Neural progenitor cell (in vitro differentiated cells): ENCODE measurements around the gene EPDR1. TPM values are rescaled to one million over a fixed set of nuclear protein-coding genes. Genes with fewer than 3 reads are reported as not detected.
A peak's percentile ranks its signal among the peaks of the same experiment; 100 is the strongest.

Experiments used
- DNase-seq: peaks from one replicate; pipeline ENCODE4 v3.0.0-alpha.2; 2016; ENCODE audit warnings: low spot score
- H2AFZ ChIP-seq: fragments of 200-600 bp; sonication (generic); replicated peaks from 2 replicates; pipeline ENCODE4 v1.6.1; 2016; ENCODE audit warnings: antibody characterized with exemption
- H3F3A ChIP-seq: fragments of 200-600 bp; sonication (generic); 2 replicates; pipeline ENCODE4 v1.6.1; 2016; ENCODE audit warnings: antibody characterized with exemption, low read depth
- H3K27ac ChIP-seq: fragments of 200-600 bp; sonication (generic); 2 replicates; pipeline ENCODE4 v1.5.1; 2016; ENCODE audit warnings: mild to moderate bottlenecking
- H3K27me3 ChIP-seq: fragments of 200-600 bp; sonication (generic); 2 replicates; pipeline ENCODE4 v1.6.1; 2016; ENCODE audit warnings: mild to moderate bottlenecking, moderate library complexity
- H3K36me3 ChIP-seq: fragments of 200-600 bp; sonication (generic); 2 replicates; pipeline ENCODE4 v1.5.1; 2016
- H3K4me1 ChIP-seq: fragments of 200-600 bp; sonication (generic); 2 replicates; pipeline ENCODE4 v1.6.1; 2016; ENCODE audit warnings: mixed run types
- H3K4me2 ChIP-seq: fragments of 200-600 bp; sonication (generic); 2 replicates; pipeline ENCODE4 v1.6.1; 2016
- H3K4me3 ChIP-seq: fragments of 200-600 bp; sonication (generic); 2 replicates; pipeline ENCODE4 v1.5.1; 2016
- H3K79me2 ChIP-seq: fragments of 200-600 bp; sonication (generic); 2 replicates; pipeline ENCODE4 v1.6.1; 2016; ENCODE audit warnings: low read depth
- H3K9ac ChIP-seq: fragments of 200-600 bp; sonication (generic); 2 replicates; pipeline ENCODE4 v1.6.1; 2016
- H3K9me3 ChIP-seq: fragments of 200-600 bp; sonication (generic); 2 replicates; pipeline ENCODE4 v1.5.1; 2016; ENCODE audit warnings: low read depth
- H4K20me1 ChIP-seq: fragments of 200-600 bp; sonication (generic); 2 replicates; pipeline ENCODE4 v1.6.1; 2016; ENCODE audit warnings: low read depth
- H3K27ac Mint-ChIP-seq: 3 replicates; pipeline ENCODE4 v1.8.0; 2021; ENCODE audit warnings: mixed read lengths
- H3K27me3 Mint-ChIP-seq: 2 replicates; pipeline ENCODE4 v1.8.0; 2022; ENCODE audit warnings: low read depth, mild to moderate bottlenecking, inconsistent platforms, moderate library complexity, mixed read lengths; ENCODE audit not compliant: insufficient read depth
- H3K36me3 Mint-ChIP-seq: 3 replicates; pipeline ENCODE4 v1.8.0; 2021; ENCODE audit warnings: mixed read lengths
- H3K4me1 Mint-ChIP-seq: 3 replicates; pipeline ENCODE4 v1.8.0; 2021; ENCODE audit warnings: mixed read lengths
- H3K4me3 Mint-ChIP-seq: 3 replicates; pipeline ENCODE4 v1.8.0; 2021; ENCODE audit warnings: mild to moderate bottlenecking, moderate library complexity, mixed read lengths
- H3K9me3 Mint-ChIP-seq: 3 replicates; pipeline ENCODE4 v1.8.0; 2020; ENCODE audit warnings: mixed read lengths
- CTCF ChIP-seq: fragments of 200-600 bp; sonication (generic); IDR thresholded peaks from 2 replicates; pipeline ENCODE4 v1.5.1; 2017; ENCODE audit warnings: antibody characterized with exemption, mild to moderate bottlenecking
- EZH2 ChIP-seq: fragments of 200-600 bp; sonication (generic); IDR thresholded peaks from 2 replicates; pipeline ENCODE4 v1.6.1; 2017; ENCODE audit warnings: antibody characterized with exemption, mild to moderate bottlenecking, moderate library complexity
- EZH2phosphoT487 ChIP-seq: fragments of 200-600 bp; sonication (generic); IDR thresholded peaks from 2 replicates; pipeline ENCODE4 v1.6.1; 2017; ENCODE audit warnings: antibody characterized with exemption
- total RNA-seq: library from RNA; depleted of rRNA; stranded (reverse); fragments of >200 nt; gene quantifications from 2 replicates; pipeline ENCODE4 v1.2.3, GENCODE V29; 2015; ENCODE audit warnings: low replicate concordance

Gene EPDR1
- total RNA-seq, 1 donor from 2014 or later, result 6.8 TPM

GRCh38 chr7:37932543-37932942 is 12.1 kb downstream of the EPDR1 start:
- H3K27ac ChIP-seq, result no peak overlapping the region
- DNase-seq, result no peak
- H2AFZ ChIP-seq, result no peak overlapping the region
- no peak overlapping the region for H3K4me3 ChIP-seq
- H3K9me3 Mint-ChIP-seq, result peaks cover 9% of the 10 kb centered on the region
- H3K4me1 ChIP-seq, result no peaks in the 10 kb centered on the region
- no peaks in the 10 kb centered on the region for H3K27me3 ChIP-seq
- peaks cover 4% of the 10 kb centered on the region for H3K4me1 Mint-ChIP-seq
- no peaks in the 10 kb centered on the region for H4K20me1 ChIP-seq
- H3K36me3 Mint-ChIP-seq, result no peaks in the 10 kb centered on the region
- H3K4me2 ChIP-seq, result no peak overlapping the region
- H3K4me3 Mint-ChIP-seq, result no peak overlapping the region
- H3K79me2 ChIP-seq, result no peaks in the 10 kb centered on the region
- H3K27ac Mint-ChIP-seq, result no peak overlapping the region
- H3K36me3 ChIP-seq, result no peaks in the 10 kb centered on the region
- peaks cover 4% of the 10 kb centered on the region for H3K27me3 Mint-ChIP-seq
- H3K9me3 ChIP-seq, result no peaks in the 10 kb centered on the region
- H3K9ac ChIP-seq, result no peak overlapping the region
- TF ChIP-seq EZH2 (no peak), CTCF (no peak), EZH2phosphoT487 (no peak)
- H3F3A ChIP-seq, result no peaks in the 10 kb centered on the region

- Histone ChIP-seq H3K4me3 (no peak overlapping the region), H3K27me3 (no peaks in the 10 kb centered on the region), H2AFZ (no peak overlapping the region), H3F3A (no peaks in the 10 kb centered on the region), H3K4me2 (no peak overlapping the region), H3K9ac (no peak overlapping the region), H3K9me3 (no peaks in the 10 kb centered on the region), H3K27ac (no peak overlapping the region), H3K79me2 (no peaks in the 10 kb centered on the region), H3K36me3 (no peaks in the 10 kb centered on the region), H3K4me1 (no peaks in the 10 kb centered on the region), H4K20me1 (no peaks in the 10 kb centered on the region)
- TF ChIP-seq CTCF, result no peak
- TF ChIP-seq EZH2phosphoT487, result no peak
- TF ChIP-seq EZH2, result no peak
- Mint-ChIP-seq H3K27me3 (peaks cover 4% of the 10 kb centered on the region), H3K36me3 (no peaks in the 10 kb centered on the region), H3K4me1 (peaks cover 4% of the 10 kb centered on the region), H3K9me3 (peaks cover 9% of the 10 kb centered on the region), H3K27ac (no peak overlapping the region), H3K4me3 (no peak overlapping the region)
- DNase-seq, result no peak
Measured at GRCh38 chr7:37933018-37933566, 12.7 kb downstream of the EPDR1 start.

GRCh38 chr7:37942934-37943610 is 22.6 kb downstream of the EPDR1 start:
- no peak for TF ChIP-seq EZH2
- no peak for TF ChIP-seq CTCF
- no peak for TF ChIP-seq EZH2phosphoT487
- Histone ChIP-seq H3K9me3 (no peaks in the 10 kb centered on the region), H3K9ac (no peak overlapping the region), H4K20me1 (peaks cover 3% of the 10 kb centered on the region), H3K27me3 (no peaks in the 10 kb centered on the region), H3K4me1 (peaks cover 9% of the 10 kb centered on the region), H2AFZ (no peak overlapping the region), H3F3A (no peaks in the 10 kb centered on the region), H3K36me3 (no peaks in the 10 kb centered on the region), H3K79me2 (no peaks in the 10 kb centered on the region), H3K4me3 (no peak overlapping the region), H3K4me2 (no peak overlapping the region), H3K27ac (no peak overlapping the region)
- peak; percentile 54 for DNase-seq
- Mint-ChIP-seq H3K27ac (peak overlapping the region; percentile 94), H3K9me3 (no peaks in the 10 kb centered on the region), H3K27me3 (peaks cover 3% of the 10 kb centered on the region), H3K4me1 (peaks cover 36% of the 10 kb centered on the region), H3K36me3 (no peaks in the 10 kb centered on the region), H3K4me3 (no peak overlapping the region)
